HEK293 (cell line): ENCODE results near the gene MRPS27.

Experiments
- CTCF ChIP-seq: fragments of 450-650 bp; formaldehyde crosslinking; IDR thresholded peaks from 2 replicates; pipeline ENCODE4 v1.5.1; 2016; ENCODE audit warnings: missing biosample characterization, missing genetic modification characterization
- SP2 ChIP-seq: fragments of 450-650 bp; formaldehyde crosslinking; IDR thresholded peaks from 2 replicates; pipeline ENCODE4 v1.5.1; 2016; ENCODE audit warnings: missing biosample characterization, missing genetic modification characterization
- ZNF274 ChIP-seq, 2 experiments: fragments of 200-500 bp in 1 of 2; fragments of 450-650 bp in 1 of 2; sonication (Bioruptor generic) in 1 of 2; formaldehyde crosslinking in 1 of 2; IDR thresholded peaks; 2 replicates each; pipeline versions ENCODE4 v1.5.1 to v1.6.1; 2014 to 2016; ENCODE audit warnings: borderline replicate concordance in 1 of 2, inconsistent platforms in 1 of 2, low read length in 1 of 2, missing biosample characterization in 1 of 2, missing genetic modification characterization in 1 of 2
- ZNF37A ChIP-seq: fragments of 450-650 bp; IDR thresholded peaks from 2 replicates; pipeline ENCODE4 v1.5.1; 2018; ENCODE audit warnings: missing biosample characterization, missing genetic modification characterization
- ZNF530 ChIP-seq: fragments of 450-650 bp; formaldehyde crosslinking; IDR thresholded peaks from 2 replicates; pipeline ENCODE4 v1.5.1; 2016; ENCODE audit warnings: low read depth, missing biosample characterization, missing genetic modification characterization
- ZNF548 ChIP-seq: fragments of 450-650 bp; formaldehyde crosslinking; IDR thresholded peaks from 2 replicates; pipeline ENCODE4 v1.5.1; 2016; ENCODE audit warnings: missing biosample characterization, missing genetic modification characterization
- ZNF670 ChIP-seq: fragments of 450-650 bp; formaldehyde crosslinking; IDR thresholded peaks from 2 replicates; pipeline ENCODE4 v1.5.1; 2016; ENCODE audit warnings: missing biosample characterization, missing genetic modification characterization, low read depth
- ZXDB ChIP-seq: fragments of 450-650 bp; formaldehyde crosslinking; IDR thresholded peaks from 2 replicates; pipeline ENCODE4 v1.5.1; 2016; ENCODE audit warnings: missing biosample characterization, missing genetic modification characterization
- TF ChIP-seq, protein P1 (sequence below): fragments of 450-650 bp; formaldehyde crosslinking; IDR thresholded peaks from 2 replicates; pipeline ENCODE4 v1.5.1; 2017; ENCODE audit warnings: missing biosample characterization, missing genetic modification characterization

GRCh38 chr5:72364951-72365350 is 44.9 kb upstream of the MRPS27 start:
- TF ChIP-seq ZNF548 (tag by site-specific recombination) (no peak), ZXDB (tag by site-specific recombination) (no peak), ZNF530 (tag by site-specific recombination) (no peak), SP2 (tag by site-specific recombination) (no peak), ZNF274 (IDR thresholded peaks at IDR 0.05; ENCODE audit: low read length) (no peak), ZNF274 (tag by site-specific recombination; IDR thresholded peaks at IDR 0.05; ENCODE audit: borderline replicate concordance) (no peak), CTCF (tag by site-specific recombination) (no peak), ZNF37A (no peak), ZNF670 (no peak)
- TF ChIP-seq, protein P1, sequence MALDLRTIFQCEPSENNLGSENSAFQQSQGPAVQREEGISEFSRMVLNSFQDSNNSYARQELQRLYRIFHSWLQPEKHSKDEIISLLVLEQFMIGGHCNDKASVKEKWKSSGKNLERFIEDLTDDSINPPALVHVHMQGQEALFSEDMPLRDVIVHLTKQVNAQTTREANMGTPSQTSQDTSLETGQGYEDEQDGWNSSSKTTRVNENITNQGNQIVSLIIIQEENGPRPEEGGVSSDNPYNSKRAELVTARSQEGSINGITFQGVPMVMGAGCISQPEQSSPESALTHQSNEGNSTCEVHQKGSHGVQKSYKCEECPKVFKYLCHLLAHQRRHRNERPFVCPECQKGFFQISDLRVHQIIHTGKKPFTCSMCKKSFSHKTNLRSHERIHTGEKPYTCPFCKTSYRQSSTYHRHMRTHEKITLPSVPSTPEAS (tag by site-specific recombination): no peak
